ENCODE data around the gene APOOL. TPM values are rescaled to one million over a fixed set of nuclear protein-coding genes. Genes with fewer than 3 reads are reported as not detected.

APOOL gene
- total RNA-seq, 1 experiment from 2014 or later = 26.3 TPM

- Mint-ChIP-seq H3K4me1 (ENCODE audit: insufficient read depth, unreplicated experiment) (no peaks in the 10 kb centered on the region), H3K36me3 (ENCODE audit: insufficient read depth, unreplicated experiment) (no peaks in the 10 kb centered on the region), H3K27ac (ENCODE audit: low read depth, unreplicated experiment) (no peak overlapping the region), H3K4me3 (ENCODE audit: unreplicated experiment) (no peak overlapping the region), H3K9me3 (ENCODE audit: unreplicated experiment) (no peaks in the 10 kb centered on the region), H3K27me3 (ENCODE audit: insufficient read depth, unreplicated experiment) (no peaks in the 10 kb centered on the region)
- POLR2A ChIA-PET = interaction anchor here (2.2 kb wide), 1 partner anchor 431 kb away, joined by 5 read pairs; no protein-coding TSS in a partner anchor
- intact Hi-C loops (cut with micrococcal nuclease) = no loop called here
- no peak for DNase-seq (ENCODE audit: unreplicated experiment)
- CTCF ChIA-PET = interaction anchor here (1.3 to 5.9 kb wide), 6 partner anchors 27 to 465 kb away, joined by 3 to 52 read pairs (median 4); no protein-coding TSS in a partner anchor
- BruUV-seq (replicated peaks) = no TSS peak
- TF ChIP-seq CTCF (IDR thresholded peaks at IDR 0.05; ENCODE audit: unreplicated experiment) = no peak
These were observed 108.6 kb downstream of the APOOL start for GRCh38 chrX:85112293-85112692.

GRCh38 chrX:85113746-85114145 lies 110.1 kb downstream of the APOOL start:
- CTCF ChIA-PET = interaction anchor here (0.6 to 5.9 kb wide), 8 partner anchors 8 to 431 kb away, joined by 3 to 52 read pairs (median 4); no protein-coding TSS in a partner anchor
- no peaks in the 10 kb centered on the region for H3K9me3 Mint-ChIP-seq (ENCODE audit: unreplicated experiment)
- DNase-seq (ENCODE audit: unreplicated experiment) = no peak
- intact Hi-C loops (cut with micrococcal nuclease) = no loop called here
- H3K4me1 Mint-ChIP-seq (ENCODE audit: insufficient read depth, unreplicated experiment) = no peaks in the 10 kb centered on the region
- TF ChIP-seq CTCF (IDR thresholded peaks at IDR 0.05; ENCODE audit: unreplicated experiment) = no peak
- no peaks in the 10 kb centered on the region for H3K27me3 Mint-ChIP-seq (ENCODE audit: insufficient read depth, unreplicated experiment)
- POLR2A ChIA-PET = interaction anchor here (0.6 to 1.4 kb wide), 3 partner anchors 64 to 426 kb away, joined by 3 to 5 read pairs (median 3); no protein-coding TSS in a partner anchor
- no TSS peak for BruUV-seq (replicated peaks)
- no peak overlapping the region for H3K27ac Mint-ChIP-seq (ENCODE audit: low read depth, unreplicated experiment)
- H3K4me3 Mint-ChIP-seq (ENCODE audit: unreplicated experiment) = no peak overlapping the region
- H3K36me3 Mint-ChIP-seq (ENCODE audit: insufficient read depth, unreplicated experiment) = no peaks in the 10 kb centered on the region

GRCh38 chrX:85114171-85114570 lies 110.5 kb downstream of the APOOL start:
- no peak overlapping the region for H3K27ac Mint-ChIP-seq (ENCODE audit: low read depth, unreplicated experiment)

GRCh38 chrX:85114776-85115175 lies 111.1 kb downstream of the APOOL start:
- Mint-ChIP-seq H3K9me3 (ENCODE audit: unreplicated experiment) (no peaks in the 10 kb centered on the region), H3K4me3 (ENCODE audit: unreplicated experiment) (no peak overlapping the region), H3K27ac (ENCODE audit: low read depth, unreplicated experiment) (no peak overlapping the region), H3K27me3 (ENCODE audit: insufficient read depth, unreplicated experiment) (peaks cover 2% of the 10 kb centered on the region), H3K4me1 (ENCODE audit: insufficient read depth, unreplicated experiment) (no peaks in the 10 kb centered on the region), H3K36me3 (ENCODE audit: insufficient read depth, unreplicated experiment) (no peaks in the 10 kb centered on the region)
- DNase-seq (ENCODE audit: unreplicated experiment) = peak; percentile 7
- ChIA-PET CTCF (interaction anchor here (5.9 kb wide), 1 partner anchor 426 kb away, joined by 52 read pairs; no protein-coding TSS in a partner anchor), POLR2A (interaction anchor here (0.7 kb wide), 1 partner anchor 424 kb away, joined by 3 read pairs; no protein-coding TSS in a partner anchor)
- BruUV-seq (replicated peaks) = no TSS peak
- peak; percentile 4 for TF ChIP-seq CTCF (IDR thresholded peaks at IDR 0.05; ENCODE audit: unreplicated experiment)
- intact Hi-C loops (cut with micrococcal nuclease) = no loop called here

More at GRCh38 chrX:85114171-85114570, 110.5 kb downstream of the APOOL start:
- Mint-ChIP-seq H3K4me3 (ENCODE audit: unreplicated experiment) (no peak overlapping the region), H3K27me3 (ENCODE audit: insufficient read depth, unreplicated experiment) (no peaks in the 10 kb centered on the region), H3K4me1 (ENCODE audit: insufficient read depth, unreplicated experiment) (no peaks in the 10 kb centered on the region), H3K9me3 (ENCODE audit: unreplicated experiment) (no peaks in the 10 kb centered on the region), H3K36me3 (ENCODE audit: insufficient read depth, unreplicated experiment) (no peaks in the 10 kb centered on the region)
- ChIA-PET CTCF (interaction anchor here (0.6 to 5.9 kb wide), 5 partner anchors 10 to 426 kb away, joined by 3 to 52 read pairs (median 4); no protein-coding TSS in a partner anchor), POLR2A (interaction anchor here (0.6 to 1.4 kb wide), 3 partner anchors 64 to 426 kb away, joined by 3 to 5 read pairs (median 3); no protein-coding TSS in a partner anchor)
- intact Hi-C loops (cut with micrococcal nuclease) = no loop called here
- no peak for TF ChIP-seq CTCF (IDR thresholded peaks at IDR 0.05; ENCODE audit: unreplicated experiment)
- no peak for DNase-seq (ENCODE audit: unreplicated experiment)
- no TSS peak for BruUV-seq (replicated peaks)
